HG03520 (cell line): ENCODE results near the gene TUBB4B.

Experiments
- ATAC-seq: cut with Tn5 transposase; IDR thresholded peaks from one replicate; pipeline ENCODE4 v1.9.1; 2021; ENCODE audit warnings: mild to moderate bottlenecking, moderate library complexity; ENCODE audit not compliant: unreplicated experiment

TUBB4B gene

GRCh38 chr9:137211532-137211931 is 29.6 kb upstream of the TUBB4B start:
- no peak for ATAC-seq

GRCh38 chr9:137212520-137212919 is 28.6 kb upstream of the TUBB4B start:
- no peak for ATAC-seq

GRCh38 chr9:137213160-137214060 is 27.7 kb upstream of the TUBB4B start:
- no peak for ATAC-seq

DNA sequence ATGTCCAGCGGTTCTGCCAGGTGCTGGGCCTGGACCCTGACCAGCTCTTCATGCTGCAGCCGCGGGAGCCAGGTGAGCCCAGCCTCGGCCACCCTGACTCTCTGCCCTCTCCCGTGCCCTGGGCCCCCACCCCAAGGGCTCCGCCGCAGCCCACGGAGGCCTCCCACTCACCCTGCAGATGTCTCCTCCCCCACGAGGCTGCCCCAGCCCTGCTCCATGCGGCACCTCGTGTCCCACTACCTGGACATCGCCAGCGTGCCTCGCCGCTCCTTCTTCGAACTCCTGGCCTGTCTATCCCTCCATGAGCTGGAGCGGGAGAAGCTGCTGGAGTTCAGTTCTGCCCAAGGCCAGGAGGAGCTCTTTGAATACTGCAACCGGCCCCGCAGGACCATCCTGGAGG is 26.5 kb upstream of the TUBB4B start:
- ATAC-seq, result no peak

- no peak for ATAC-seq
These were observed 25.7 kb upstream of the TUBB4B start for GRCh38 chr9:137215196-137215986.

- no peak for ATAC-seq
These were observed 24.7 kb upstream of the TUBB4B start for GRCh38 chr9:137216188-137216965.

DNA sequence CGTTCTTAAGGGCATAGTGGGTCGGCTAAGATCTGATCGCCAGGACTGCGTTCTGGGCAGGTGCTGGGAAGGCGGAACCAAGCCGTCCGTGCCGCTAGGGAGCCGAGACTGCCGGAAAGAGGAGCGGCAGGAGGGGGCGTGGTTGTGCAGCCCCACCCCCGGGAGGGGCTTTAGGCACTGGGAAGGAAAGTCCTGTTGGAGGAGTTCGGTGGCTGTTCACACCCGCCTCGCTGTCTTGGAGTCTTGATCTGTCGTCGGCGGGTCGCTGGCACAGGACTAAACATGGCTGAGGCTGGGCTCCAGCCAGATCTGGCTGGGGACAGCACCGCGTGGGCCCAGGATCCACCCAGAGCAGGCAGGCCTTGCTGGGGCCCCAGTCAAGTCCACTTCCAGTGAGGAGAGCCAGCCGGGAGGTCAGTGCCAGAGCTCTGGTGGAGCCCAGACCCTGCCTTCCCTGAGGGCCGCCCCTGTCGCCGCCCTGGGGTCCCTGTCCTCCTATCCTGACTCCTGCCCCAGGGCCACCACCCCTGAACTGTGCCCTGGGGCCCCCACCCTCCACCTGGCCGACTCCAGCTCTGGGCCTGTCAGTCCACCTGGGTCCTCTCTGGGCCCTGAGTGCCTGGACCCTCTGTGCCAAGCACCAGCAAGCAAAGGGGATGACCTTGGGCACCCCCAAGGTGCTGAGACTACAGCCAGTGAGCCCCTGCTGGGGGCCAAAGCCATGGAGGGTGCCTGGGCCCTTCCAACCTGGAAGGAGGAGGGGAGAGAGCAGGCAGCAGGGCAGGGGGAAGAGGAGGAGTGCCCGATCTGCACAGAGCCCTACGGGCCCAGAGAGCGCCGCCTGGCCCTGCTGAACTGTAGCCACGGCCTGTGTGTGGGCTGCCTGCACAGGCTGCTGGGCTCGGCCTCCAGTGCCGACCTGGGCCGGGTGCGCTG is 23.5 kb upstream of the TUBB4B start:
- ATAC-seq, result no peak

- no peak for ATAC-seq
These were observed 22.8 kb upstream of the TUBB4B start for GRCh38 chr9:137218212-137218753.

DNA sequence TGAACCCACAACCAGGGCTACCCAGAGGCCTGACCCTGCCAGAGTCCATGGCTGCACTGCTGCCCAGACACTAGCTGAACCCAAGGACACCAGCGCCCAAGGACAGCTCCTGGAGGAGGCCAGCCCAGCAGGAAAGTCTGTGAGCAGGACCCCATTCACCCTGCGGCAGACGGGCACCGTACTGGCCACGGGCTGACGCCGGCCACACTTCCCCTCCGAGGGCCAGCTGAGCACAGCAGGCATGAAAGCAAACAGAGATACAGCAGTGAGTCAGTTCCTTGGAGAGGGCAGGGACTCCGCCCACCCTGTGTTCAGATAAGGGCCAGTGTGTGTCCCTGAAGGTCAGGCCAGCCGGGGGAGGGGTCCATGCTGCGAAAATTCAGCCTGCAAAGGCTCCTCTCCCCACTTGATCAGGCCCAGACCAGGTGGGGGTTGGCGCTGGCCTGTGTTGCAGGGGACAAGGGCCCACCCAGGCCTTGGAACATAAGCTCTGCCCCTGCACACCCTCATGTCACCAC is 22.3 kb upstream of the TUBB4B start:
- ATAC-seq, result no peak

GRCh38 chr9:137219757-137220316 is 21.2 kb upstream of the TUBB4B start:
- ATAC-seq, result no peak

GRCh38 chr9:137220317-137221094 is 20.6 kb upstream of the TUBB4B start:
- no peak for ATAC-seq

GRCh38 chr9:137221095-137221505 is 20.0 kb upstream of the TUBB4B start:
- ATAC-seq, result no peak

GRCh38 chr9:137221506-137222111 is 19.5 kb upstream of the TUBB4B start:
- ATAC-seq, result no peak

DNA sequence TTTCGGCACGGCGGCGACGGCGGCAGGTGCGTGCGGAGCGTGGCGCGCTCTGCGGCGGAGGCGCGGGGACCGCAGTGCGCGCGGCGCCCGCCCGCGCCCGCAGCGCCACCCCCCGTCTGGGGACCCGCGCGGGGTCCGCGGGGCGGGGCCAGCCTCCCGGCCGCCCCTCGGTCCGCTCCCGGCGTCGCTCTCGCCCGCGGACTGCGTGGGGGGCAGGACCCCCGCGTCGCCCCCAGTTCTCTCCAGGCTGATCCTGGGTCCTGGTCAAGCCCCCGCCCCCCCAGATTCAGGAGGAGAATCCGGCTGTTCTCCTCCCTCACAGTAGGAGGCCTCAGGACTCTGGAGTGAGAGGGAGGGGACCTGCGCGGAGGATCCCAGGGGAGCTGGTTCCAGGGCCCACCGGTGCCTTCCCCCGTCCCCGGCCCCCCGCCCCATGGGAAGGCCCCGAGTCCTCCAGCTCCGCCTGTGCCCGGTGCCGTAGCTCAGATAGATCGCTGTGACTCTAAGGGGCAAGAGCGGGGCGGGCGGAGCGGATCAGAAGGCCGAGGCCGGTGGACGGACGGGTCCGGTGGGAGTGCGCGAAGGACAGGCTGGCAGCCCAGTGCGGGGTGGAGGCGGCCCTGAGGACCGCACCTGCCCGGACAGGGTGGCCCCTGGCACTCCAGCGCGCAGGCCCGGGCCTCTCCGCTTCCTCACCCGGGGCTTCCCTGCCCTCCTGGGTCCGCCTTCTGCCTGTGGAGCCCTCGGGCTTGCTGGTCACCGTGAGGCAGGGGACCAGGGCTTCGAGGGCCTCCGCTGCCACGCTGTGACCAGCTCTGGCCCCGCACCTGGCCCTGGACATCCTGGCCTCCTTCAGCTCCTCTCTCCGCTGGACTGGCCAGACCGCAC is 18.7 kb upstream of the TUBB4B start, which contains the start of gene RNF208:
Gene RNF208, minus strand, starts transcription at position 51 of the 888 bp plus-strand sequence. CDS start 1,028 bp downstream, outside the sequence.
- ATAC-seq, result no peak

GRCh38 chr9:137223078-137223970 is 17.8 kb upstream of the TUBB4B start:
- peak; percentile 71 for ATAC-seq
